NCI-H774 (cell line): ENCODE data around the gene SH3YL1.
A peak's percentile ranks its signal among the peaks of the same experiment; 100 is the strongest.

Experiments
- DNase-seq: peaks from one replicate; lab custom pipeline; 2025; lab: John Stamatoyannopoulos, UW

SH3YL1 gene

DNA sequence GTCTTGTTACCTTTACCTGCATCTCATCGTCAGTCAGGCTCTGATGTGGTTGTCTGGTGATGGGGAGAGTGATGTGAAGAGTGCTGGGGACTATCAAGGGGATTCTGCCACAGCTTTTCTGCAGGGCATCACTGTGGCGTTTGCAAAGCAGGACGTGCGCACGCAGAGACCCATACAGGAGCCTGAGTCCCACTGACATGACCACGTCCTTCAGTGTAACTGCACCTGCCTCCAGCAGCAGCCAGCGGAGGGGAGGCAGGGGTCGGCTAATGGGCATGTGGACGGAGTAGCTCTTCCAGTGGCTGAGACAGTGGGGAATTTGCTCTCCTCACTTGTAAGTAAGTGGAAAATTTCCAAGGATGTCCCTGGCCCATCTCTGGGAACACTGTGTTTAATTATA lies 17.5 kb upstream of the SH3YL1 start:
- DNase-seq, result no peak

DNA sequence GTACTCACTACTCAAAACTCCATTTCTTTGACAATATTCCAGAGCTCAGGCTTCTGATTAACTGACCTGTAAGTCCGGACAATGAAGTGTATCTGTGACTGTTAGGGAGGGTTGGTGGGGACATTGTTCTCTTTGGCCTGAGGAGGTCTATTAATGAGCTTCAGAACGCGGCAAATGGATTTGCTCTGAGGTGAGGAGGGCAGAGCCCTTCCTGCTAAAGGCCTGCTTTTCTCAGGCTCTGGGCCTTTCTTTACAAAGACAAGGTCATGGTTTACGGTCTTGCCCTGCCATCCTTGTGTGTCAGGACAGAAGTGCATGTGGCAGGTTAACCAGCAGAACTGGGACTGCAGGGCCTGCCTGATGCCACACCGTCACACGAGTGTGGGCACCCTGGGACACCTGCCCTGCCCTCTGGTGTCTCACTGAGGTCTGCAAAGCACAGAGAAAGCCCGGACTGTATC lies 16.8 kb upstream of the SH3YL1 start:
- DNase-seq, result no peak

DNA sequence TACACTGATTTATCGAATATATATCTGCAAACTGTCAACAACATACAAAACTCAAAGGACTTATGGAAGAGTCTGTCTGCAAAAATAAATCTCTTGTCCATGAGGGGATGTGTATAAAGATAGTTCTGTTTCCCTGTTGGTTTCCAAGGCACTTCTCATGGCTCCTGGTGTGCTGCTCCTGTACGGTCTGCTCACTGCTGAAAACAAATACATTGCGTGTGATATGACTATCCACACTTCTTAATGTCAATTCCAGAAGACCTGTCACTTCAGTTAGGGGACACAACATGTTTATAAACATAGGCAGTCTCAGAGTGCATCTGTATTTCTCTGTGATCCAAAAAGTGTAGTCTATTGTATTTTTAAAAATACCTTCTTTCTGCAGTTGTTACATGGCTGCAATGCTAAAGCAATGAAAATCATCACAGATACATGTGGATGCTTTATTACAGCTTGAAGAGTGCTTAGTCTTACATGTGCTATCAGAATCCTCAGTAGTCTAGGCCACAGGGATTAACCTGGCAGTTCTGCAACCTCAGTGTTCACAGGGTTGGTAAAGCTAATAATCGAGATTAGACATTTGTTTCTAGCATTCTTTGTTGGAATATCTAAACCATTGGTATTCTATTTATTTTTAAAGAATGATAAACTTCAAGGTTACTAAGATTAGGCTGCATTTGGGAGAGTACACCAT lies 16.3 kb upstream of the SH3YL1 start:
- no peak for DNase-seq

- no peak for DNase-seq
Observed at GRCh38 chr2:279366-279765, 15.5 kb upstream of the SH3YL1 start.

DNA sequence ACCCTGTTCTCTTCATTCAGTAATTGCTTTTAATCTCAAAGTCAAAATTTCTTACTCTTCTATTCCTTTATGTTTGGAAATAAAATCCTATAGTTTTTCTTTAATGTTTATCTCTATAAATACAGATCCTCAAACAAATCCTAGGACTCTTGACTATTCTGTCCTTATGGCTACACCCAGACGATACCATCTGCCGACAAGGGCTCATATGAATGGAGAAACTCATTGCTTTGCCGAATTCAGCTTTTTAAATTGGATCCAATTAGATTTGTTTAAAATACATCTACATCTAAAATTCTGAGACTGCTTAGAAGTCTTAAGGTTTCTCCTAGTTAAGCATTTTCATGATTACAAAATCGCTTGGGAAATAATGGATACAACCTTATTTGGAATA lies 15.1 kb upstream of the SH3YL1 start:
- DNase-seq, result no peak

GRCh38 chr2:278312-278926 lies 14.6 kb upstream of the SH3YL1 start:
- DNase-seq, result no peak

DNA sequence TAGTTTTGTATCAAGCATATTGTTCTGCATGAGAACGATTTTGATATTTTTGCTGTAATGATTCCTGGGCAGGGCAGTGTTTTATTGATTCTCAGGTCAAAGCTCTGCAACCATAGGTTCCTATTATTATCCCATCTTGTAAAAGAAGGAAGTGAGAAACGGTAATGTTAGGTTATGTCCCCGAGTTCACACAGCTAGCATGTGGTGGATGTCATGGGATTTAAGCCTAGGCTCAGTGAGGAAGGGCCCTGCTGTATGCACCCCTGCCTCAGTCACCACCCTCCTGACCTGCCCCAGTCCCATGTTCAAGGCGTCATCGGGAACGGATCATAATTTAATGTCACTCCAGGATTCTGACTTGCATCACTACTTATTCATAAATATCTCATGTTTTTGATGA lies 11.6 kb upstream of the SH3YL1 start:
- DNase-seq, result no peak

DNA sequence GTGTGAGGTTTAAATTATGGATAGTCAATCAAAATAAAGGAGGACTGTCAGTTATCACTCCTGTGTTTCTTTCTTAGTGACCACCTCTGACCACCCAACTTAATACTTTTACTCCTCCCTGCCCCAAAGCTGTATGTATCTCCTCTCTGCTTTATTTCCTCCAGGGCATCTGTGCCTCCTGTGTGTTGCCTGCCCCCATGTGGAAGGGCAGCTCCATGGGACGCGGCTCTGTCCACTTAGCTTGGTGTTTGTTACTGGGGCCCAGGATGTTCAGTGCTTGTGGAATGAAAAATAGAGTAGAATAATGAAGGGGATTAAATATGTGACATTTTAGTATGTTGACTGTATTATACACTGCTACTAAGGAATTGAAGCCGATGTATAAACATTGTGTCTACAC lies 10.7 kb upstream of the SH3YL1 start:
- no peak for DNase-seq

GRCh38 chr2:273333-273732 lies 9.5 kb upstream of the SH3YL1 start:
- peak; percentile 43 for DNase-seq

- DNase-seq, result no peak
Observed at GRCh38 chr2:271917-272316, 8.1 kb upstream of the SH3YL1 start.

DNA sequence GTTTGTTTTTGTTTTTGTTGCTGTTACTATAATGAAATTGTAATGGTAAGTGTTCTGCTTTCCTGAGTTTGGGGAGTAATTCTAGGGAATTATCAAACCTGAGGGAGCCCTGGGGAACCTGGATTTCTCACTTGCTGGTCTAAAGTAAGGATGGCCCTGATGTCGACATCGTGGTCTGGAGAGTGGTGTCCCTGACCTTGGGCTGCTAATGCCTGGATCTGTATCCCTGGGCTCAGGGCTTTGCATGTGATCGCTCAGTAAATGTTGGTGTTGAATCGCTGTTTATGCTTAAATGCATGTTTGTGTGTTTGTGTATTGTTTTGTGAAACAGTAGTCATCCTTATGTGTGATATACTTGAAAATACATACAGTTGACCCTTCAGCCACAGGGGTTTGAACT lies 7.0 kb upstream of the SH3YL1 start:
- DNase-seq, result no peak

- no peak for DNase-seq
Observed at GRCh38 chr2:269356-270030, 5.7 kb upstream of the SH3YL1 start.

DNA sequence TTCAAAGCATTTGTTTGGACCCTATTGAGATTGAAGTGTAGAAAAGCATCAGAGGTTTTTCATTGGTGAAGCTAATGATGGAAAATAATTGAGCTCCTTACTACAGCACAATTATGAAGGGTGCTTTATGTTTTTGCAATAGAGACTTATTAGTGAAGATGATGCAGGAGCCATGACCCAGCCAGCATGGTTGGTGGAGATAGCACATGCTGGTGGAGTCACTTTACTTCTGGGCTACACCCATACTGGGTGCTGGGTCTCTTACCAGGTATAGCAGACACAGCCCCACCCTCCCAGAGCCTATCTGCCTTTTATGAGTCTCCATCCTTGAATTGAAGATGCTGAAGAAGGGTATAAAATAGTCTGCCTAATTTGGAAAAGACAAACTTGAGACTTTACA lies 4.5 kb upstream of the SH3YL1 start:
- no peak for DNase-seq

DNA sequence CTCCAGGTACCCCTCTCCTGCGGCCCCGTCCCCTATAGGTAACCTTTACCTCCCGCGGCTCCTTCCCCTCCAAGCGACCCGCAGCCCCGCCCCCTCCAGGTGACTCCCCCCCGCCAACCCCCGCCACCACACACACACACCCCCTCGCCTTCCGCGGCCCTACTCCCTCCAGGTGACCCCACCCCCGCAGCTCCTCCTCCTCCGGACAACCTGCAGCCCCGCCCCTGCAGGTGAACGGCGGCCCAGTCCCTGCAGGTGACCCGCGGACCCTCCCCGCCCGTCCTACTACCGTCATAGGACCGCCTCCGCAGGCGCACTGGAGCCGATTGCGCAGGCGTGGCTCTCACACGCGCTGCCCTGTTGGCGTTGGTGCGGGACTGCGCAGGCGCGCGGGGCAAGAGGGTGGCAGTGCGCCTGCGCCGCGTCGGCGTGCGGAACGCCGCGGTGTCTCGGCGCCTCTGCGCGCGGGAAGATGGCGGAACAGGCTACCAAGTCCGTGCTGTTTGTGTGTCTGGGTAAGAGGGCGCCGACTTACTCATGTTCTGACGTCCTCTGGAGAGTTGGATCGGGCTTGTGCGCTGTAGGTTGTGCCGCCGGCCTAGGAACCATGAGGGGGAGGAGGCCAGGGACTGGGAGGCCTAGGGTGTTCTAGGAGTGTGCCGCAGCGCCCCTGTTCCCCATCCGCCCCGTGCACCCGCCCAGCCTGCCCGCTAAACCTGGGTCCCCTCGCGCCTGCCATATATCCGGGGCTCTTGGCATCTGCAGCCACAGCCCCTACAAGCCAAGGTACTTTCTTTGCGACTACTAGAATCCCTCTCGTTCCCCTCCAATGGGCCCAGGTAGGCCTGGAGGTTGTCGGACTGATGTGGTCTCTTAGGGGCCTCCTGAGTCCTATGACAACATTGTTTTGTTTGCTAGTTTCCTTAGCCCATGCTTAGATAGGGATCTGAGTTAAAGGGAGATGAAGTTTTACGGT lies 949 bp upstream of the SH3YL1 start, which contains the start of gene ACP1:
ACP1 (plus strand) TSS at position 455 of the 976 bp plus-strand sequence; CDS start at position 473, 18 bp downstream.
- DNase-seq, result peak; percentile 99

- no peak for DNase-seq
Observed at GRCh38 chr2:263022-263738, 652 bp downstream of the SH3YL1 start.

- DNase-seq, result no peak
Observed at GRCh38 chr2:262117-262516, 1.7 kb downstream of the SH3YL1 start.

DNA sequence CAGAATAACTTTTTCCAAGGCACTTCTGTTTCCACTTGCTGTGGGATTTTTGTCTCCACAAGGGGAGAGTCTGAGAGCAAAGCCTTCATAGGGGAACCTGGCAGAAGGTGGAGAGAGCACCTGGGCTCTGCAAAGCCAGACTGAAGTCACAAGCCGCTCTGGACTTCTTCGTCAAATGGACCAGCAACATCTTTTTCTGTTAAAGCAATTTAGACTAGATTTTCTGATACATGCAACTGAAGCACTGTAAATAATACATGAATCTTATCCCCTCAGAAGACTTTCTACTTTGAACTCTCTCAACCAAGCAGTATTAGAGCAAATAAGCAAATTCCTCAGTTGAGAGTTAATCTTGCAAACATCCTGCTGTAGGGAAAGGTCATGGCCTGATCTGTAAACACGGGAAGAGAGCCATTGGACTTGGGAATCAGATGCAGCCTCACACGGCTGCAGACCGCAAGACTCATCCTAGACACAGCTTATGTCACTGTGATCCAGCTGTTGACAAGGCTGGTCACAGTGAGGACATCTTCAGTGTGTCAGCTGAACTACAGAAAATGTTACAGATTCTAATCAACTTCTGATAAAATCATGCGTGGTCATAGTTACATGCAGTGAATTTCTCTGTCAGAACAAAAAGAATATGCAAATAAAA lies 3.2 kb downstream of the SH3YL1 start:
- DNase-seq, result no peak

- DNase-seq, result no peak
Observed at GRCh38 chr2:259789-260331, 4.0 kb downstream of the SH3YL1 start.

- DNase-seq, result no peak
Observed at GRCh38 chr2:258933-259332, 4.9 kb downstream of the SH3YL1 start.

GRCh38 chr2:257842-258241 lies 6.0 kb downstream of the SH3YL1 start:
- DNase-seq, result no peak

GRCh38 chr2:257429-257828 lies 6.4 kb downstream of the SH3YL1 start:
- no peak for DNase-seq
